ENCODE measurements around the gene KLK1. TPM values are rescaled to one million over a fixed set of nuclear protein-coding genes. Genes with fewer than 3 reads are reported as not detected.
A peak's percentile ranks its signal among the peaks of the same experiment; 100 is the strongest.

KLK1 gene
- total and polyA plus RNA-seq, 10 of the 15 experiments (the other 5 are each of a cell fraction or from before 2014, with no cell fraction given): 3.4 to 27.5 (median 20.2) TPM

- no peaks in the 10 kb centered on the region for H3K27me3 ChIP-seq (replicated peaks in 1 of 2; ENCODE audit: control insufficient read depth in 2 of 2, insufficient read depth in 2 of 2, low read length in 1 of 2)
These were observed 4.0 kb downstream of the KLK1 start for GRCh38 chr19:50819636-50820035.

More at GRCh38 chr19:50819636-50820035, 4.0 kb downstream of the KLK1 start:
- no peak for TF ChIP-seq BACH1 (IDR thresholded peaks at IDR 0.05; ENCODE audit: borderline replicate concordance)
- no peak for TF ChIP-seq RB1 (IDR thresholded peaks at IDR 0.05; ENCODE audit: borderline replicate concordance)
- no peak for TF ChIP-seq EP300 (IDR thresholded peaks at IDR 0.05; ENCODE audit: borderline replicate concordance in 1 of 2, control insufficient read depth in 1 of 2, low read depth in 2 of 2, low read length in 2 of 2)
- TF ChIP-seq RBBP5 (conservative IDR thresholded peaks at IDR 0.05): no peak
- no peak for TF ChIP-seq NBN (IDR thresholded peaks at IDR 0.05)
- no peak for TF ChIP-seq ATF3 (IDR thresholded peaks at IDR 0.05; ENCODE audit: borderline replicate concordance, extremely low read depth, low read depth, low read length)
- TF ChIP-seq MAX (IDR thresholded peaks at IDR 0.05; ENCODE audit: low read depth, low read length): no peak
- no peak for TF ChIP-seq EGR1 (IDR thresholded peaks at IDR 0.05; ENCODE audit: borderline replicate concordance in 1 of 2, low read depth in 2 of 2, low read length in 2 of 2)
- TF ChIP-seq NFXL1 (IDR thresholded peaks at IDR 0.05; ENCODE audit: borderline replicate concordance): no peak
- no peak for TF ChIP-seq E2F4 (IDR thresholded peaks at IDR 0.05; ENCODE audit: low read depth, low read length)
- no peak for TF ChIP-seq BRCA1 (IDR thresholded peaks at IDR 0.05; ENCODE audit: low read depth, low read length)
- TF ChIP-seq GABPA (IDR thresholded peaks at IDR 0.05; ENCODE audit: low read depth): no peak
- TF ChIP-seq PBX3 (IDR thresholded peaks at IDR 0.05; ENCODE audit: insufficient replicate concordance, low read depth, low read length): no peak
- no peak for TF ChIP-seq SP1 (IDR thresholded peaks at IDR 0.05; ENCODE audit: low read depth, low read length)
- no peak overlapping the region; the same call in 1 of the 2 replicates for H3K27ac ChIP-seq (ENCODE audit: control insufficient read depth, insufficient read depth)
- peaks cover 3% of the 10 kb centered on the region; the same call in 2 of the 3 replicates for H3K9me3 ChIP-seq (replicated peaks; ENCODE audit: control insufficient read depth, insufficient read depth, low read length)
- peaks cover 4% of the 10 kb centered on the region for H3K79me2 ChIP-seq (ENCODE audit: control insufficient read depth, insufficient read depth, low read length)
- no TSS peak for BruUV-seq (replicated peaks)
- ChIA-PET POLR2A (interaction anchor here (0.7 to 2.9 kb wide), 6 partner anchors 15 to 477 kb away, joined by 3 to 19 read pairs (median 4); no protein-coding TSS in a partner anchor), CTCF (interaction anchor here (0.6 to 2.7 kb wide), 7 partner anchors 14 to 78 kb away, joined by 3 to 15 read pairs (median 5); partner anchors contain the start of gene KLK15), RAD21 (ENCODE audit: unreplicated experiment) (interaction anchor here (0.8 to 2.4 kb wide), 8 partner anchors 15 to 490 kb away, joined by 3 to 11 read pairs (median 6); partner anchors contain the start of gene KCNC3), SMC1A (ENCODE audit: uncharacterized antibody, unreplicated experiment) (interaction anchor here (0.6 to 4.6 kb wide), 7 partner anchors 12 to 101 kb away, joined by 3 to 16 read pairs (median 4); no protein-coding TSS in a partner anchor)
- DNase-seq (ENCODE audit: low read depth, low spot score): no peak
- H3K4me2 ChIP-seq (ENCODE audit: control insufficient read depth, insufficient read depth): peak overlapping the region; percentile 84
- no peak overlapping the region for H2AFZ ChIP-seq (ENCODE audit: control insufficient read depth, low read depth, low read length)
- no peak for ATAC-seq
- no peaks in the 10 kb centered on the region for H4K20me1 ChIP-seq (ENCODE audit: control insufficient read depth, insufficient read depth)
- in situ Hi-C loops (cut with MboI) (loop anchor here (10.0 kb wide), 1 partner anchor 545 kb away; the partner anchor contains the start of genes CLDND2 and ETFB), intact Hi-C loops (cut with micrococcal nuclease; ENCODE audit: unreplicated experiment) (loop anchor here (2.0 kb wide), 1 partner anchor 15 kb away; no protein-coding TSS in a partner anchor)
- 0 out of 2 replicates have a peak overlapping the region, but pooled peaks have one; percentile 17 for H3K9ac ChIP-seq (ENCODE audit: control insufficient read depth, insufficient read depth, low read length)
- peaks cover 36% of the 10 kb centered on the region for H3K4me1 ChIP-seq (ENCODE audit: control insufficient read depth, insufficient read depth, low read length)
- no peak for FAIRE-seq
- WGBS (ENCODE audit: insufficient coverage, insufficient replicate concordance, low lambda C conversion rate, missing lambda C conversion rate): 36% methylated on average over 7 of the region's 8 CpGs
- peak overlapping the region; percentile 97 for H3K4me3 ChIP-seq
- no peaks in the 10 kb centered on the region for H3K36me3 ChIP-seq (ENCODE audit: control insufficient read depth in 2 of 2, insufficient read depth in 2 of 2, low read length in 1 of 2)
